Gastrocnemius medialis (tissue), 4 donors: ENCODE results near the gene RIBC1. TPM values are rescaled to one million over a fixed set of nuclear protein-coding genes. Genes with fewer than 3 reads are reported as not detected.

Experiments
- ATAC-seq, 2 donors: fragments of 150-250 bp; one replicate each; pipeline ENCODE4 v1.9.1; 2016
- DNase-seq, 2 donors: peaks; one replicate each; pipeline ENCODE4 v3.0.0-alpha.2; 2019
- H3K27ac ChIP-seq, 4 donors: fragments of 200-600 bp; sonication (generic); 1 replicate in 1 of 4; 2 replicates in 3 of 4; pipeline ENCODE4 v1.5.1; 2016 to 2018; ENCODE audit warnings: mild to moderate bottlenecking in 2 of 4, moderate library complexity in 1 of 4
- H3K27me3 ChIP-seq, 3 donors: fragments of 200-600 bp; sonication (generic) in 2 of 3; 1 replicate in 1 of 3; 2 replicates in 2 of 3; pipeline versions ENCODE4 v1.5.1 to v1.6.0; 2016 to 2019; ENCODE audit warnings: mild to moderate bottlenecking in 1 of 3, moderate library complexity in 1 of 3
- H3K36me3 ChIP-seq, 2 donors: fragments of 200-600 bp; sonication (generic) in 1 of 2; one replicate each; pipeline ENCODE4 v1.5.1; 2017 to 2018
- H3K4me1 ChIP-seq, 2 donors: fragments of 200-600 bp; sonication (generic) in 1 of 2; one replicate each; pipeline ENCODE4 v1.5.1; 2016 to 2017; ENCODE audit warnings: mild to moderate bottlenecking in 2 of 2
- H3K4me3 ChIP-seq, 4 donors: fragments of 200-600 bp; sonication (generic) in 3 of 4; 1 replicate in 1 of 4; 2 replicates in 3 of 4; pipeline ENCODE4 v1.5.1; 2016 to 2019; ENCODE audit warnings: mild to moderate bottlenecking in 2 of 4
- H3K9me3 ChIP-seq, 3 donors: fragments of 200-600 bp; sonication (generic) in 2 of 3; 1 replicate in 1 of 3; 2 replicates in 2 of 3; pipeline ENCODE4 v1.5.1; 2016 to 2019
- CTCF ChIP-seq, 5 experiments: fragments of 450-650 bp in 3 of 5; fragments of 200-600 bp in 2 of 5; sonication (generic) in 2 of 5; IDR thresholded peaks in 4 of 5; conservative IDR thresholded peaks in 1 of 5; 1 replicate in 4 of 5; 2 replicates in 1 of 5; pipeline ENCODE4 v1.5.1; 2016 to 2019; ENCODE audit warnings: antibody characterized with exemption in 5 of 5, mild to moderate bottlenecking in 3 of 5, moderate library complexity in 3 of 5
- POLR2A ChIP-seq, 2 donors: fragments of 450-650 bp; IDR thresholded peaks; one replicate each; pipeline ENCODE4 v1.6.1; 2017; ENCODE audit warnings: antibody characterized with exemption in 2 of 2, mild to moderate bottlenecking in 2 of 2, moderate library complexity in 2 of 2
- in situ Hi-C, 4 donors: fragments of 200-750 bp; cut with MboI; loops; one replicate each; pipeline versions ENCODE4 v1.15.0 to v1.8.0; 2017; ENCODE audit warnings: low sequenced_read_pairs in 4 of 4
- intact Hi-C: fragments of 100-400 bp; cut with DNase I; formaldehyde crosslinking; loops from one replicate; pipeline ENCODE4 v1.15.1; 2023; ENCODE audit warnings: low total_unique reads
- microRNA-seq, 2 donors: library from miRNA; unstranded; fragments of <30 nt; microRNA quantifications; one replicate each; pipeline ENCODE4, GENCODE V29; 2016; ENCODE audit warnings: borderline replicate concordance in 2 of 2
- total RNA-seq, 4 donors: library from RNA; depleted of rRNA; stranded (reverse); fragments of >200 nt; gene quantifications; one replicate each; pipeline versions ENCODE4 v1.1.0 to v1.2.3, GENCODE V29; 2016

The RIBC1 gene
- total RNA-seq, 4 donors from 2014 or later, result 0.52 to 1.1 TPM; not detected in 2

- ATAC-seq (no peak), DNase-seq (no peak)
- TF ChIP-seq CTCF (IDR thresholded peaks at IDR 0.05 in 4 of 5, conservative IDR thresholded peaks at IDR 0.05 in 1 of 5), result no peak
- no peak for TF ChIP-seq POLR2A (IDR thresholded peaks at IDR 0.05)
- in situ Hi-C loops (no loop called here), intact Hi-C loops (no loop called here)
- Histone ChIP-seq H3K4me1 (no peaks in the 10 kb centered on the region), H3K27ac (no peak overlapping the region), H3K4me3 (no peak overlapping the region), H3K36me3 (no peaks in the 10 kb centered on the region), H3K9me3 (no peaks in the 10 kb centered on the region), H3K27me3 (peaks cover 0 to 17% (median 0%) of the 10 kb centered on the region in 3 donors)
Observed at GRCh38 chrX:53471346-53471745, 48.7 kb downstream of the RIBC1 start.

GRCh38 chrX:53474707-53475106 lies 52.0 kb downstream of the RIBC1 start:
- intact Hi-C loops (no loop called here), in situ Hi-C loops (no loop called here)
- H3K36me3 ChIP-seq, result no peaks in the 10 kb centered on the region
- no peaks in the 10 kb centered on the region for H3K4me1 ChIP-seq
- H3K4me3 ChIP-seq, result no peak overlapping the region
- ATAC-seq (no peak), DNase-seq (no peak)
- TF ChIP-seq POLR2A (IDR thresholded peaks at IDR 0.05) (no peak), CTCF (IDR thresholded peaks at IDR 0.05 in 4 of 5, conservative IDR thresholded peaks at IDR 0.05 in 1 of 5) (no peak)
- no peaks in the 10 kb centered on the region for H3K9me3 ChIP-seq
- H3K27me3 ChIP-seq, result peaks cover 0 to 7% (median 0%) of the 10 kb centered on the region in 3 donors
- no peak overlapping the region for H3K27ac ChIP-seq

GRCh38 chrX:53476371-53476770 lies 53.7 kb downstream of the RIBC1 start:
- H3K4me3 ChIP-seq, result no peak overlapping the region
- in situ Hi-C loops (no loop called here), intact Hi-C loops (no loop called here)
- no peak for TF ChIP-seq CTCF (IDR thresholded peaks at IDR 0.05 in 4 of 5, conservative IDR thresholded peaks at IDR 0.05 in 1 of 5)
- TF ChIP-seq POLR2A (IDR thresholded peaks at IDR 0.05), result no peak
- DNase-seq, result no peak
- ATAC-seq, result no peak
- H3K4me1 ChIP-seq, result no peaks in the 10 kb centered on the region
- H3K27ac ChIP-seq, result no peak overlapping the region
- H3K27me3 ChIP-seq, result peaks cover 0 to 6% (median 0%) of the 10 kb centered on the region in 3 donors
- no peaks in the 10 kb centered on the region for H3K36me3 ChIP-seq
- no peaks in the 10 kb centered on the region for H3K9me3 ChIP-seq

- intact Hi-C loops (no loop called here), in situ Hi-C loops (no loop called here)
- no peaks in the 10 kb centered on the region for H3K9me3 ChIP-seq
Observed at GRCh38 chrX:53479301-53479700, 56.6 kb downstream of the RIBC1 start.

More at GRCh38 chrX:53479301-53479700, 56.6 kb downstream of the RIBC1 start:
- Histone ChIP-seq H3K27ac (no peak overlapping the region), H3K4me1 (no peaks in the 10 kb centered on the region), H3K27me3 (peaks cover 0 to 3% (median 0%) of the 10 kb centered on the region in 3 donors), H3K36me3 (no peaks in the 10 kb centered on the region), H3K4me3 (no peak overlapping the region)
- TF ChIP-seq CTCF (IDR thresholded peaks at IDR 0.05 in 4 of 5, conservative IDR thresholded peaks at IDR 0.05 in 1 of 5) (no peak), POLR2A (IDR thresholded peaks at IDR 0.05) (no peak)
- ATAC-seq (no peak), DNase-seq (no peak)

Small RNAs within 50 kb of the gene (microRNA-seq; reads per million reads assigned to microRNA genes)
- 0 reads per million in 2 donors for gene MIR6857

Other genes starting within 250 kb of the RIBC1 start
- gene KDM5C, start 197.7 kb upstream of the RIBC1 start, total RNA-seq, result 100 to 1,000 TPM; 143 to 210 (median 147) TPM
- 100 to 1,000 TPM in 1 of 4 donors, 10 to 100 TPM in 3; 59.2 to 127 (median 73.9) TPM for gene IQSEC2, start 141.3 kb upstream of the RIBC1 start, total RNA-seq
- 10 to 100 TPM; 12.9 to 23.5 (median 17.1) TPM for gene SMC1A, start 219 bp upstream of the RIBC1 start, total RNA-seq
- gene HSD17B10, start 11.5 kb downstream of the RIBC1 start, total RNA-seq, result 100 to 1,000 TPM in 1 of 4 donors, 10 to 100 TPM in 3; 62.2 to 106 (median 75.3) TPM